Activated CD8-positive, alpha-beta T cell treated with anti-CD3 and anti-CD28 coated beads for 36 hours (primary cell): Measurements from ENCODE around the gene PCDHA1. TPM values are rescaled to one million over a fixed set of nuclear protein-coding genes. Genes with fewer than 3 reads are reported as not detected.
"Not testable (repeated sequence)": the region's sequence is repeated elsewhere in the genome, so short reads cannot be mapped to it uniquely, and the experiment has no call there.

Experiments used
- ATAC-seq: fragments of 200-7000 bp; cut with Tn5 transposase; one replicate; pipeline ENCODE4 v1.10.0; 2021; ENCODE audit warnings: mild to moderate bottlenecking, moderate library complexity
- CTCF ChIA-PET: fragments of 350-600 bp; sonication (Branson Sonifier 250); formaldehyde crosslinking; loops from one replicate; lab custom pipeline; 2021; ENCODE audit warnings: antibody characterized with exemption; lab: Charles Lee
- POLR2A ChIA-PET: fragments of 350-600 bp; sonication (Branson Sonifier 250); formaldehyde crosslinking; loops from one replicate; lab custom pipeline; 2021; ENCODE audit warnings: antibody characterized with exemption; lab: Charles Lee
- DNase-seq: peaks from one replicate; pipeline ENCODE4 v3.0.0-alpha.2; 2020
- H3K27ac Mint-ChIP-seq: one replicate; pipeline ENCODE4 v1.8.0; 2021; ENCODE audit warnings: mild to moderate bottlenecking, mixed read lengths
- H3K27me3 Mint-ChIP-seq: one replicate; pipeline ENCODE4 v1.8.0; 2021; ENCODE audit warnings: mixed read lengths
- H3K36me3 Mint-ChIP-seq: one replicate; pipeline ENCODE4 v1.8.0; 2021; ENCODE audit warnings: low read depth, mixed read lengths
- H3K4me1 Mint-ChIP-seq: one replicate; pipeline ENCODE4 v1.8.0; 2021; ENCODE audit warnings: low read depth, mixed read lengths
- H3K4me3 Mint-ChIP-seq: one replicate; pipeline ENCODE4 v1.8.0; 2021; ENCODE audit warnings: mild to moderate bottlenecking, moderate library complexity, mixed read lengths
- H3K9me3 Mint-ChIP-seq: one replicate; pipeline ENCODE4 v1.8.0; 2021; ENCODE audit warnings: mixed read lengths
- intact Hi-C: fragments of 100-400 bp; cut with micrococcal nuclease; formaldehyde crosslinking; loops from one replicate; pipeline ENCODE4 v1.10.0; 2022
- total RNA-seq, 2 experiments: library from RNA; stranded (reverse); gene quantifications; one replicate each; pipeline ENCODE4 v1.2.3, GENCODE V29; 2021
- TF ChIP-seq, protein P1 (sequence below): fragments of 200-600 bp; IDR thresholded peaks from one replicate; pipeline ENCODE4 v1.8.0; 2022; ENCODE audit warnings: antibody characterized with exemption, mild to moderate bottlenecking

PCDHA1 gene
- total RNA-seq, 2 experiments from 2014 or later: not detected

DNA sequence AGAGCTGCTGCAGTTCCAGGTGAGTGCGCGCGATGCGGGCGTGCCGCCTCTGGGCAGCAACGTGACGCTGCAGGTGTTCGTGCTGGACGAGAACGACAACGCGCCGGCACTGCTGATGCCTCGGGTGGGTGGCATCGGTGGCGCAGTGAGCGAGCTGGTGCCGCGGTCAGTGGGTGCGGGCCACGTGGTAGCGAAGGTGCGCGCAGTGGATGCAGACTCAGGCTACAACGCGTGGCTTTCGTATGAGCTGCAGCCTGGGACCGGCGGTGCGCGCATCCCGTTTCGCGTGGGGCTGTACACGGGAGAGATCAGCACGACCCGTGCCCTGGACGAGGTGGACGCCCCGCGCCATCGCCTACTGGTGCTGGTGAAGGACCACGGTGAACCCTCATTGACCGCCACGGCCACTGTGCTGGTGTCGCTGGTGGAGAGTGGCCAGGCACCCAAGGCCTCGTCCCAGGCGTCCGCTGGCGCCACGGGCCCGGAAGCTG is 16.9 kb downstream of the PCDHA1 start:
- ChIA-PET POLR2A (no interaction called here), CTCF (no interaction called here)
- H3K9me3 Mint-ChIP-seq: peaks cover 28% of the 10 kb centered on the region
- H3K27ac Mint-ChIP-seq: no peak overlapping the region
- H3K4me3 Mint-ChIP-seq: no peak overlapping the region
- ATAC-seq (no peak), DNase-seq (no peak)
- H3K4me1 Mint-ChIP-seq: no peaks in the 10 kb centered on the region
- H3K27me3 Mint-ChIP-seq: peaks cover 33% of the 10 kb centered on the region
- TF ChIP-seq, protein P1, sequence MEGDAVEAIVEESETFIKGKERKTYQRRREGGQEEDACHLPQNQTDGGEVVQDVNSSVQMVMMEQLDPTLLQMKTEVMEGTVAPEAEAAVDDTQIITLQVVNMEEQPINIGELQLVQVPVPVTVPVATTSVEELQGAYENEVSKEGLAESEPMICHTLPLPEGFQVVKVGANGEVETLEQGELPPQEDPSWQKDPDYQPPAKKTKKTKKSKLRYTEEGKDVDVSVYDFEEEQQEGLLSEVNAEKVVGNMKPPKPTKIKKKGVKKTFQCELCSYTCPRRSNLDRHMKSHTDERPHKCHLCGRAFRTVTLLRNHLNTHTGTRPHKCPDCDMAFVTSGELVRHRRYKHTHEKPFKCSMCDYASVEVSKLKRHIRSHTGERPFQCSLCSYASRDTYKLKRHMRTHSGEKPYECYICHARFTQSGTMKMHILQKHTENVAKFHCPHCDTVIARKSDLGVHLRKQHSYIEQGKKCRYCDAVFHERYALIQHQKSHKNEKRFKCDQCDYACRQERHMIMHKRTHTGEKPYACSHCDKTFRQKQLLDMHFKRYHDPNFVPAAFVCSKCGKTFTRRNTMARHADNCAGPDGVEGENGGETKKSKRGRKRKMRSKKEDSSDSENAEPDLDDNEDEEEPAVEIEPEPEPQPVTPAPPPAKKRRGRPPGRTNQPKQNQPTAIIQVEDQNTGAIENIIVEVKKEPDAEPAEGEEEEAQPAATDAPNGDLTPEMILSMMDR: no peak
- H3K36me3 Mint-ChIP-seq: peaks cover 10% of the 10 kb centered on the region
- intact Hi-C loops: no loop called here

DNA sequence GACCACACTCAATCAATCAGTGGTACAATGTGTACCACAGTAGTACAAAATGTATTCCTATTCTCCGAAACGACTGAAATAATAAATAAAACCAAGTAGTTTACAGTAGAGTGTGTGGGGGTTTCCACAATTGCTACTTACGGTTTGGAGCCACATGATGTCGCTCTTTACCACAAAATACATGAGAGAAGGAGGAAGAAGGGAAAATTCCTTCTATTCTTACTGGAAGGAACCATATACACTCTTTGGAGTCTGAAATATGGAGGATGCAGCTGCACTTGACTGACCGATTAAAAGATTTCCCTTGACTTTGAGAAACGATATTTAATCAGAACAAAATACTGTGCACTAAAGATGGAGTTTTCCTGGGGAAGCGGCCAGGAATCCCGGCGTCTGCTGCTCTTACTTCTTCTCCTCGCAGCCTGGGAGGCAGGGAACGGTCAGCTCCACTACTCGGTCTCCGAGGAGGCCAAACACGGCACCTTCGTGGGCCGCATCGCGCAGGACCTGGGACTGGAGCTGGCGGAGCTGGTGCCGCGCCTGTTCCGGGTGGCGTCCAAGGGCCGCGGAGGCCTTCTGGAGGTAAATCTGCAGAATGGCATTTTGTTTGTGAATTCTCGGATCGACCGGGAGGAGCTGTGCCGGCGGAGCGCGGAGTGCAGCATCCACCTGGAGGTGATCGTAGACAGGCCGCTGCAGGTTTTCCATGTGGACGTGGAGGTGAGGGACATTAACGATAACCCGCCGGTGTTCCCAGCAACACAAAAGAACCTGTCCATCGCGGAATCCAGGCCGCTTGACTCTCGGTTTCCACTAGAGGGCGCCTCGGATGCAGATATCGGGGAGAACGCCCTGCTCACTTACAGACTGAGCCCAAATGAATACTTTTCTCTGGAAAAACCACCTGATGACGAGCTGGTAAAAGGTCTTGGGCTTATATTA is 21.2 kb downstream of the PCDHA1 start, which contains the start of gene PCDHA4:
TSS of gene PCDHA4 (plus strand) at position 235 of the 942 bp plus-strand sequence.
- ChIA-PET CTCF (interaction anchor here (0.9 to 1.9 kb wide), 5 partner anchors 9 to 21 kb away, joined by 3 to 6 read pairs (median 5); partner anchors contain the start of genes PCDHA1 and PCDHA2), POLR2A (interaction anchor here (0.6 kb wide), 1 partner anchor 9 kb away, joined by 3 read pairs; no protein-coding TSS in a partner anchor)
- Mint-ChIP-seq H3K36me3 (peaks cover 6% of the 10 kb centered on the region), H3K4me3 (no peak within 1 kb of the TSS), H3K4me1 (no peaks in the 10 kb centered on the region), H3K27ac (no peak within 1 kb of the TSS), H3K9me3 (peaks cover 25% of the 10 kb centered on the region), H3K27me3 (peaks cover 22% of the 10 kb centered on the region)
- intact Hi-C loops: no loop called here
- ATAC-seq: no peak
- DNase-seq: peak; percentile 43
- TF ChIP-seq, protein P1: no peak

DNA sequence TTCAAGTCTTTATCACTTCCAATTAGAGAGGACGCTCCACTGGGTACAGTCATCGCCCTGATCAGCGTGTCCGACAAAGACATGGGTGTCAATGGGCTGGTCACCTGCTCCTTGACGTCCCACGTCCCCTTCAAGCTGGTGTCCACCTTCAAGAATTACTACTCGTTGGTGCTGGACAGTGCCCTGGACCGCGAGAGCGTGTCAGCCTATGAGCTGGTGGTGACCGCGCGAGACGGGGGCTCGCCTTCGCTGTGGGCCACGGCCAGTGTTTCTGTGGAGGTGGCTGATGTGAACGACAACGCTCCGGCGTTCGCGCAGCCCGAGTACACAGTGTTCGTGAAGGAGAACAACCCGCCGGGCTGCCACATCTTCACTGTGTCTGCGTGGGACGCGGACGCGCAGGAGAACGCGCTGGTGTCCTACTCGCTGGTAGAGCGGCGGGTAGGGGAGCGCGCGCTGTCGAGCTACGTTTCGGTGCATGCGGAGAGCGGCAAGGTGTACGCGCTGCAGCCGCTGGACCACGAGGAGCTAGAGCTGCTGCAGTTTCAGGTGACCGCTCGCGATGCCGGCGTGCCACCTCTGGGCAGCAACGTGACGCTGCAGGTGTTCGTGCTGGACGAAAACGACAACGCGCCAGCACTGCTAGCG is 22.4 kb downstream of the PCDHA1 start:
- H3K4me3 Mint-ChIP-seq, DNase-seq, intact Hi-C loops, H3K4me1 Mint-ChIP-seq, POLR2A ChIA-PET, H3K36me3 Mint-ChIP-seq, H3K27ac Mint-ChIP-seq, ATAC-seq: not testable (repeated sequence)
- CTCF ChIA-PET: interaction anchor here (0.9 to 1.9 kb wide), 3 partner anchors 8 to 22 kb away, joined by 3 to 6 read pairs (median 5); partner anchors contain the start of gene PCDHA1
- peaks cover 21% of the 10 kb centered on the region for H3K27me3 Mint-ChIP-seq
- H3K9me3 Mint-ChIP-seq: peaks cover 24% of the 10 kb centered on the region

DNA sequence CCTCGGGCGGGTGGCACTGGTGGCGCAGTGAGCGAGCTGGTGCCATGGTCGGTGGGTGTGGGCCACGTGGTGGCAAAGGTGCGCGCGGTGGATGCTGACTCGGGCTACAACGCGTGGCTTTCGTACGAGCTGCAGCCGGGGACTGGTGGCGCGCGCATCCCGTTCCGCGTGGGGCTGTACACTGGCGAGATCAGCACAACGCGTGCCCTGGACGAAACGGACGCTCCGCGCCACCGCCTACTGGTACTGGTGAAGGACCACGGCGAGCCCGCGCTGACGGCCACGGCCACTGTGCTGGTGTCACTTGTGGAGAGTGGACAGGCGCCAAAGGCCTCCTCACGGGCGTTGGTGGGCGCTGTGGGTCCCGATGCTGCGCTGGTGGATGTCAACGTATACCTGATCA is 22.9 kb downstream of the PCDHA1 start:
- ATAC-seq (no peak), DNase-seq (no peak)
- ChIA-PET CTCF (interaction anchor here (1.0 kb wide), 1 partner anchor 14 kb away, joined by 3 read pairs; no protein-coding TSS in a partner anchor), POLR2A (no interaction called here)
- peaks cover 23% of the 10 kb centered on the region for H3K9me3 Mint-ChIP-seq
- H3K4me1 Mint-ChIP-seq: no peaks in the 10 kb centered on the region
- TF ChIP-seq, protein P1: no peak
- peaks cover 6% of the 10 kb centered on the region for H3K36me3 Mint-ChIP-seq
- intact Hi-C loops: no loop called here
- peaks cover 20% of the 10 kb centered on the region for H3K27me3 Mint-ChIP-seq
- H3K4me3 Mint-ChIP-seq: no peak overlapping the region
- no peak overlapping the region for H3K27ac Mint-ChIP-seq
